GF-D8 (cell line): ENCODE results near the gene YES1.

Experiments
- DNase-seq: peaks from one replicate; lab custom pipeline; 2025; lab: John Stamatoyannopoulos, UW

YES1 gene

DNA sequence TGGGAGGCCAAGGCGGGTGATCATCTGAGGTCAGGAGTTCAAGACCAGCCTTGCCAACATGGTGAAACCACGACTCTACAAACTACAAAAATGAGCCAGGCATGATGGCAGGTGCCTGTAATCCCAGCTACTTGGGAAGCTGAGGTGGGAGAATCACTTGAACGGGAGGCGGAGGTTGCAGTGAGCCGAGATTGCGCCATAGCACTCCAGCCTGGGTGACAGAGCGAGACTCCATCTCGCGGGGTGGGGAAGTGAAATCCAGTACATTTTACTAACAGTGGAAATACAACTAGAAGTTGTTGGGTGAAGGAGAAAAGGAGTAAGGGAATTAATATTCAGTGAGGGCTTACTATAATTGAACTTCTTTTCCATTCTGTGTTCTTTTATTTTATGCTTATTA is 86.4 kb downstream of the YES1 start:
- DNase-seq: no peak

DNA sequence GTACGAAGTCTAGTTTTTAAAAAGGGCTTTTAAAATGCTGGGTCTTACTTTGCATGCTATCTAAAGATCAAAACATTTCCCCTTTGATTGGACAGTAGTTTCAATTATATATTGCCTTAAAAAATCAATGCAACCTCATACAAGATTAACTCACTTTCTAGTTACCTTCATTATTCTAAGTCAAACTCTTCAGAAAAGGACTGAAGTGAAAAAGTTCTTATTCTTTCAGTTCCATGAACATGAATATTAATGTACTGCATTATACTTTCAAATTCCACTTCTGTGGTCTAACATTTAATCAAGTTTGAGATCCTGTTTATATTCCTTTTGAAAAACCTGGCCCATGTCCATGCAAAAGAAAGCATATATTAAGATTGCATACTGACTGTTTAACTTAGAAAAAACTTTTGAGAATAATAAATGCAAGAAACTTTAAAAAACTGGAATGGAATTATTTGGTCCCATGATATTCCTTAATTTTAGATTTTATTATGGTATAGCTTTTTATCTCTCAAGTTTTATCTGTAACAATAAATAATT is 88.4 kb downstream of the YES1 start:
- DNase-seq: no peak

DNA sequence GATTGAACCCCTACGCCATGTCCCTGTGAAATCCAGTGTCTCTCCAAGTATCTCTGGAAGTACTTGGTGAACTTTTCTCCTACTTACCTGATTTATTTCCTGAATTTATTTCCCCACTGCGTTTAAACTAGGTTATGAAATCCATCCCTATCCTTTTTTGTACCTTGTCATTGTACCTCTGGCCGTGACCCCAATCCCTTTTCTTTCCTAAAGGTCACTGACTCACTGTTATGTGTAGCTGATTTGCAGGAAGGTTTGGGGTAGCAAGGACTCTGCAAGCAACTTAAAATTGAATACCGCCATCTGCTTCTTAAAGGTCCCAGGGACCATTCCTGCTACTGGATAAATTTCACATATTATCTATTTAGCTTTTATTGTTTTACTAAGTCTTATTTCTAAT is 95.0 kb downstream of the YES1 start:
- no peak for DNase-seq

DNA sequence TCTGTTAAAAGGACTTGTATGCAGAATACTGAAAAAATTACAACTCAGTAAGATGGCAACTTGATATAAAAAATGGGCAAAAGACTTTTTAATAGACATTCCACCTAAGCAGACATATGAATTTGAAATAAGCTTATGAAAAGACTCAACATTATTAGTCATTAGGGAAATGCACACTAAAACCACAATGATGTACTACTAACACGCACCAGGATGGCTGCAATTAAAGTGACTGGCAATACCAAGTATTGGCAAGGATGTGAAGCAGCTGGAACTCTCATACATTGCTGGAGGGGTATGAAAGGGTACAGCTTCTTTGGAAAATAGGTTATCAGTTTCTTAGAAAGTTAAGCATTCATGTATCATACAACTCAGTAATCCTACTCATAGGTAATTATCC is 96.4 kb downstream of the YES1 start:
- no peak for DNase-seq

DNA sequence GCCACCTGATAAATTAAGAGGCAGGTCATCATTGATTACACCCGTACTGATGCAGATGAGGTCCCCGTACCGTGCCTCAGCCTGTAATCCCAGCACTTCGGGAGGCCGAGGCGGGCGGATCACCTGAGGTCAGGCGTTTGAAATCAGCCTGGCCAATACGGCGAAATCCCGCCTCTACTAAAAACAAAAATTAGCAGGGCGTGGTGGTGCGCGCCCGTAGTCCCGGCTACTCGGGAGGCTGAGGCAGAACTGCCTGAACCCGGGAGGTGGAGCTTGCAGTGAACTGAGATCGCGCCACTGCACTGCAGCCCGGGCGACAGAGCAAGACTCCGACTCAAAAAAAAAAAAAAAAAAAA is 98.9 kb downstream of the YES1 start:
- DNase-seq: no peak

DNA sequence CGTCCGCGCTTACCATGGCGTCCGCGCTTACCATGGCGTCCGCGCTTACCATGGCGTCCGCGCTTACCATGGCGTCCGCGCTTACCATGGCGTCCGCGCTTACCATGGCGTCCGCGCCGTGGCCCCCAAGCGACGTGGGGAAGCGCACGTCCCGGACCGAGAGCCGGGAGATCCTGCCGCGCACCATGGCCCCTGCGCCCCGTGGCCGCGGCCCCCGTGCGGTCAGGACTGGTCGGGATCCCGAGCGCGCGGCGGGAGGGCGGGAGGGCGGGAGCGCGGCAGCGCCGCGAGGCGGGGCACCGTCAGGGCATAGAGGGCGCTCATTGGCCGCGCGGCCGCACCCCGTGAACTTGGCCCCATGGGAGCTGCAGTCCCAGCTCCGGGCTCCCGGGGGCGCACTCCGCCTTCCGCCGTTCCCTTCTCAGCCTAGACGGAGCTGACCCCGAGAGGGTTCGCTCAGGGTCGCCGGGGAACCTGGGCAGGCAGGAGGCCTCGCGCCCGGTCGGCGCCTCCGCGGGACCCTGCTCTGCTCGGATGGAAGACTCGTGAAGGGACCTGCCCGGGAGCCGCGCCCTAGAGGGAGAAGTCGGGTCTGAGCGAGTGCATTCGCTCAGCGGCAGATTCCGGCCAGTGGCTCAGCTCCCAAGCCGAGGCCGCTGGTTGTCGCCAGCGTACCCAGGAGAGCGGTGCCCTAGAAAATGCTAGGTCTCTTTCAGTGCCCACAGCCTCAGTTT is 99.5 kb downstream of the YES1 start, which contains the start of gene ENOSF1:
Gene ENOSF1, minus strand, starts transcription at position 230 of the 734 bp plus-strand sequence. Its CDS starts 43 bp downstream, at position 187.
- DNase-seq: peak; percentile 75

DNA sequence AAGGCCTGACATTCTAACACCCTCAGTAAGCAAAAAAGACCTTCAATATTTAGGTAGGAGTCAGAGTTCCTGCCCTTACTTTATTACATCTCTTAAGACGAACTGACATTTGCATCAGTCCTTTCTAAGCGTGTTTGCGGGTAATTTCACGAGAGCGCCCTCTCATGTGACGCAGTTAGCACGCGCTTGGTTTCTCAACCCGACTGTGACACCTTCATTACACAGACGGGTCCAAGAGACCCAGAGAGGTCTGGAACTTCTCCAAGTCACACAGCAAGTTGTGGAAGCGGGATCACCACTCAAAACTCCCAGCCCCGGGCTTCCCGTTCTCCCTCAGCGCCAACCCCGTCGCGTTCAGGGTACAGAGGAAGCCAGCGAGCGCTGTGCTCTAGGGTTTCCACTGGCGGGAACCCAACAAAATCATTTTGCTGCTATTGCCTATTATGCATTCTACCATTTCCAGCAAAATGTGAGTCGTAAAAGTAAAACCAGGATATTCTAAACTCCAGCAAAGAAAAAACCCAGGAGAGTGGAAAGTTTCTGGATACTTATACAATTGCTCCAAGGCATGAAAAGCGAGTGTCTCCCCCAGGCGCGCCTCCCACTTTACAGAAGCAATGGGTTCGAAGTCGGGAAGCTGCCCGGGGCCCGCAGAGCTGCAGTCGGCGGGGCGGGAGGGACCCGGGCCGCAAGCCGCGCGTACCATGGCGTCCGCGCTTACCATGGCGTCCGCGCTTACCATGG is 100.2 kb downstream of the YES1 start:
- peak; percentile 85 for DNase-seq

DNA sequence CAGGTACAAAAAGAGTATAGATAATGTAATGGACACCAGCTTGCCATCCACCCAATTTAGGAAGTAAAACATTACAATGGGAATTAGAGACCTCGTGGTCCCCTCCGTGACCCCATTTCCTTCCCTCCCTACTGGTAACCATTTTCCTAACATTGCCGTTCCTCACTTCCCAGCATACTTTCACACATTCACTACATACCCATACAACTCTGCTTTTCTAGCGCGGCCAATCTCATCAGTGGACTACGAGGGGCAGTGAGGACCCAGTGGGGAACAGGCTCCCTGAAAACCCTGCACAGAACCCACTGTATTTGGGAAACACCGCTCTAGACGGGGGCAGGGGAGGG is 100.8 kb downstream of the YES1 start:
- peak; percentile 42 for DNase-seq

DNA sequence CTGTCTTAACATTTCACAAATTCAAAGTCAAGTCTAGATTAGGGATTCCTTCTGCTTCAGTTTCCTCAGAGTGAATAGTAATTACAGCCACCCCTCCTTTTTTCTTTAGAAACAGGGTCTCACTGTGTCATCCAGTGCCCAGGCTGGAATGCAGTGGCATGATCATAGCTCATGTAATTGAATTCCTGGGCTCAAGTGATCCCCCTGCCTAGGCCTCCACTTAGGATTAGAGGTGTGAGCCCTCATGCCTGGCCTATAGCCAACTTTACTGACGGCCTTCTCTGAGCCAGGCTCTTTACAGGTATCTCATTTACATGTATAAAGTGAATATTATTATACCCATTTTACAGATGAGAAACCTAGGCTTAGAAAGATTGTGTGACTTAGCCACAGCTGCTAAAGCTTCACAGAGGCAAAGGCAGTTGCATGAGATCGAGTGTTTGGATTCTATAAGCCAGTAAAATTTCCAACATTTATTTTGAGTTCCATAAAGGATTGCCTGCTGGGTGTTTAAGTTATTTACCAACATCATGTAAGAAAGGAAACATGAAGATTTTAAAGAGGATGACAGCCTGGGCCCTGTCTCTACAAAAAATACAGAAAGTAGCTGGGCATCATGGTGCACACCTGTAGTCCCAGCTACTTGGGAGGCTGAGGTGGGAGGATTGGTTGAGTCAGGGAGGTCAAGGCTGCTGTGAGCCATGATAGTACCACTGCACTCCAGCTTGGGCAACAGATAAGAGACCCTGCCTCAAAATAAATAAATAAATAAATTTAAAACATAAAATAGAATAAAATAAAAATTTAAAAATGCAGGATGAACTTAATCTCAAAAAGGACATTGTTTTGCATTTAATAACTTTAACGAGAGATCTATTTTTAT is 101.4 kb downstream of the YES1 start:
- DNase-seq: no peak

DNA sequence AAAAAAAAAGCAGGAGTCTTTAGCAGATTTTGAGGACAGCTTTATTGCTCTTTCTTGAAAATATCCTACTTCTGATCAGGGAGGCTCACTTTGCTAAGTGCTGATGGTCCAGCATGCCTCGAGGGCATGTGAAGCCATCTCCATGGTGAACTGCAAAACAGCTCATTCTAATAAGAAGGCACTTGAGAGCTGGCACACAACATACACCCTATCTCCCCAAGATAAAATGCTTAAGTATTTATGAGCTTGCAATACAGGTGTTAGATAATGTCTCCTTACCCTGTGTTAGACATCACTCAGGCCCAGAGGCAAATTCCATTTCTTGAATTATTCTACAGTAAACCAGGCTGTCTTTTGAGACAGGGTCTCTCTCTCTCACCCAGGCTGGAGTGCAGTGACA is 102.3 kb downstream of the YES1 start:
- no peak for DNase-seq

DNA sequence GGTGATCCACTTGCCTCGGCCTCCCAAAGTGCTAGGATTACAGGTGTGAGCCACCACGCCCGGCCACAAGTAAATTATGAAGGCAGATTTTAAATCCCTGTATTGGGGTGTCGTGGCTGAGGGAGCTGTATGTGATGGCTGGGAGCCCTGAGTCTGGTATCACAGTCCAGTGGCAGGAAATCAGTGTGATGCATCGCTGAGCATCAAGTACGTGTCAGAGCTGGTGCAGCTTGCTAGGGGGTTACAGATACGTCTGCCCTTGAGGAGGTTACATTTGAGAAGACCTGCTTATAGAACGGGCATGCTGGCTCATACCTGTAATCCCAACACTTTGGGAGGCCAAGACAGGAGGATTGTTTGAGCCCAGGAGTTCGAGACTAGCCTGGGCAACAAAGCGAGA is 103.9 kb downstream of the YES1 start:
- no peak for DNase-seq

DNA sequence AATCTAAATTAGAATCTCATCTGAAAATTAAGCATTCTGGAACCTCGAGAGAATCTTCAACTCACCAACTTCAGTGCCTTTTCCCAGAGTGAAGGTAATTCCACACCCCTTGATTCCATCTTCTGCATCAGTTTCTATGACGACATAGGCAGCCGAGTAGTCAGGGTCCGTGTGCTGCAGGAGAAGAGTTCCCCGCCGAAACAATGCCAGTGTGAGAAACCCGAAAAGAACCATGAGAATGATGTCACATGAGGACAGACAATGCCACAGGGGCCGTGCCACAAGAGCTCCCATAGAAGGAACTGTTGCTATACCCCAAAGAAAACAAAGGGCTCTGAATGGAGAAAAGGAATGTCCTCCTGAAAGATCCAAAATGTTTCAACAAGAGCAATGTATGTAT is 105.6 kb downstream of the YES1 start:
- DNase-seq: no peak

DNA sequence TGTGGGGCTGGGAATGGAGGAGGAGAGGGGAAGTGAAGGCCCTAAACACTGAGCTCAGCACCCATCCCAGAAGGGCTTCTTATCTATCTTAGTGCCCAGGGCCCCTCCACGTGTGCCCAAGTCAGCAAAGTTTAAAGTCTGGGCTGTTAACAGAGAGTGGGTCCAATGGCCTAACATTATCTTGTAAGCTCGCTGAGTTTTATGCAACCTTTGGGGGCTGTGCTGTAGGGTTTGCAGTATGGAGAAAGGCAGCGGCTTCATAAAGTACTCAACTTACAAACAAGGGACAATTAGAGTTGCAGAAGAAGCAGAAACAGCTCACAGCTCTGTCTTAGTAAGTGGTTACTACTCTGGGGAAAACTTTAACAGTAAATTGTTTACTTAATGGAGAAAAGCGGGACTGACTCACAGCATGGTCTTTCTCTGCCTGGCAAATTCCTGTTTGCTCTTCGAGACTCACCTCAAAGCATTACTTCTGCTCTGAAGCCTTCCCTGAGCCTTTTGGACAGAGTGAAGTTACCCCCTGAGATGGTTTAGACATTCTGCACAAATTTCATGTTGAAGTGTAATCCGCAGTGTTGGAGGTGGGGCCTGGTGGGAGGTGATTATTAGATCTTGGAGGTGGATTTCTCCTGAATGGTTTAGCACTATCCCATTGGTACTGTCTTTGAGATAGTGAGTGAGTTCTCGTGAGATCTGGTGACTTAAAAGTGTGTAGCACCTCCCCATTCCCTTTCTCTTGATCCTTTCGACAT is 108.7 kb downstream of the YES1 start:
- no peak for DNase-seq

DNA sequence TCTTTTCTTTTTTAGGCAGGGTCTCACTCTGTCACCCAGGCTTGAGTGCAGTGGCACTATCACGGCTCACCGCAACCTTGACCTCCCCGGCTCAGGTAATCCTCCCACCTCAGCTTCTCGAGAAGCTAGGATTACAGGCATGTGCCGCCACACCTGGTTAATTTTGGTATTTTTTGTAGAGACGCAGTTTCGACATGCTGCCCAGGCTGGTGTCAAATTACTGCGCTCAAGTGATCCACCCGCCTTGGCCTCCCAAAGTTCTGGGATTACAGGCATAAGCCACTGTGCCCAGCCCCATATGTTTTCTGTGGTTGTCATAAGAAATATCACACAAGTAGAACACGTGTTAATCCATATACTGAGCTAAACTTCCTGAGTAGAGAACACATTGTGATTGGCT is 114.2 kb downstream of the YES1 start:
- no peak for DNase-seq

DNA sequence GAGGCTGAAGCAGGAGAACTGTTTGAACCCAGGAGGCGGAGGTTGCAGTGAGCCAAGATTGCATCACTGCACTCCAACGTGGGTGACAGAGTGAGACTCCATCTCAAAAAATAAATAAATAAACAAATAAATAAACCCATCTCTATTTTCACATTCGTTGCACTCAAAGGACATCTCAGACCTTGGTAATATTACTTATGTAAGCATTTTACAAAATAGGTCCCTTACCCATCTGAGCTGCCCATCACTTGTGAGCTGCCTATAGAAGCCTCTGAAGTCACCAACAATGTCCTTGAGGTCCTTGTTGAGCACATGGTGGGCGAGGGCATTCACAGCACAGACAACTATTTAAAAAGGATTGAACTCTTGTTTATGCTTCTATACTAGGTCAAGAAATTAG is 115.0 kb downstream of the YES1 start:
- DNase-seq: no peak

DNA sequence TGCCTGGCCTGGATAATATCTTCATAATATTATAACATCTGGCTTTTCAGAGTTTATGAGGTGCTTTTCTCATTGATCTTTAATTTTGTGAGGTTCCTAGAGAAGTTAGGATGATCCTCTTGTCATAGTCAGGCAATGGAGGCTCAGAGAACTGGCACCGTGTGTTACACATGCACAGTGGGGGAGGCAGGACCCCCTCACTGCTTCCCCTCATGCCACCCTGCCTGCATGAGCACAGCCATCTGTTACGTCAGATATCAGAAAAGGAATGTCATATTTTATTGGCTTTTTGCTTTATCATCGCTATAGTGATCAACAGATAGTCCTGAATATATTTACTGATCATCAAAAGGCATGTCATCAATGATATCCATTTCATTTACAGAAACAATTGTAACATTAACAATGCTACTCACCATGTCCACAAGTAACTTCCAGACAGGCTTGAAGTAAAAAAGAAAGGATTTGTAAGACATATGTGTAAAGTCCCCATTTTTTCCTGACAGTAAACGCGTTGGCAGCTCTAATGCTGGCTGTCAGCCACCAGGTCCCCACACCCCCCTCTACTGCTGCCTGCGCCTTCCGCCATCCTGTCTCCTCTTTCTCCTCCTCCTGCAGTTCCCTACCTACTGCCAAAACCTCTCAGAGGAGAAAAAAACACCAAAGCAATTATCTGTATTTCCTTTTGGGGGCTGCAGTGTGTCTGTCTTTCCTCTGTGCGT is 118.4 kb downstream of the YES1 start:
- DNase-seq: no peak

DNA sequence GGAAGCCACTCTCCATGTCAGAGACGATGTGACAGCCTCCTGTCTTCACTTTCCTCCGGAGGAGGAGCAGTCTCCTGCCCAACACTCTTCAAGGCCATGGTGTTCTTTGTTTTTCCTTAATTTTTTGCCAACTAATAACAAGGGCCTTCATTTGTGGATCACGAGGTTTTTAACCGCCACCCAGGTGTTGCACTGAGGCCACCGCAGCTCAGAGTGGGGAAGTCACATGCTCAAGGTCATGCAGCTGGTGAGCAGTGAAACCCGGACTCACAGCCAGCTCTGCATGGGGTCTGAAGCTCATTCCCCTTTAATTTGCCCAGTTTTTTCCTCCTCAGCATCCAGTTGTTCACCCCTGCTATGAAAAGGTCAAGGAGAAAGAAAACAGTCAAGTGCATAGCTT is 119.2 kb downstream of the YES1 start:
- DNase-seq: no peak

DNA sequence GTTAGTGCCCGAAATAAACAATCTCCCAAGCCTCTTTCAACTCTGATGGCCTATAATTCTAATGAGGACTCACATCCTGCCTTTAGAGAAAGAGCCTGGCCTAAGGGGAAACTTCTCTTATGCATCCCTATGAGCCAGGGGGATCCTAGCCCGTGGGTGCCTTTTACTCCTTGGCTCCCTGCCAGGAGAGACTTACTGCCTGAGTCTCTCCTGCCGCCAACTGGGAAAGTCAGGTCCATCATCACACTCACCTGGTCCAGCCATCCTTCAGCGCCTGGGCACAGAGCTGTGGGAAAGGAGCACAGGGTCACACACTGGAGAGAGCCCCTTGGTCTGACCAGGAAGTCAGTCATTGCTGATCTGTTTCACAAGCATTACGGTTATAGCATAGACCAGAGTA is 123.7 kb downstream of the YES1 start:
- DNase-seq: no peak

DNA sequence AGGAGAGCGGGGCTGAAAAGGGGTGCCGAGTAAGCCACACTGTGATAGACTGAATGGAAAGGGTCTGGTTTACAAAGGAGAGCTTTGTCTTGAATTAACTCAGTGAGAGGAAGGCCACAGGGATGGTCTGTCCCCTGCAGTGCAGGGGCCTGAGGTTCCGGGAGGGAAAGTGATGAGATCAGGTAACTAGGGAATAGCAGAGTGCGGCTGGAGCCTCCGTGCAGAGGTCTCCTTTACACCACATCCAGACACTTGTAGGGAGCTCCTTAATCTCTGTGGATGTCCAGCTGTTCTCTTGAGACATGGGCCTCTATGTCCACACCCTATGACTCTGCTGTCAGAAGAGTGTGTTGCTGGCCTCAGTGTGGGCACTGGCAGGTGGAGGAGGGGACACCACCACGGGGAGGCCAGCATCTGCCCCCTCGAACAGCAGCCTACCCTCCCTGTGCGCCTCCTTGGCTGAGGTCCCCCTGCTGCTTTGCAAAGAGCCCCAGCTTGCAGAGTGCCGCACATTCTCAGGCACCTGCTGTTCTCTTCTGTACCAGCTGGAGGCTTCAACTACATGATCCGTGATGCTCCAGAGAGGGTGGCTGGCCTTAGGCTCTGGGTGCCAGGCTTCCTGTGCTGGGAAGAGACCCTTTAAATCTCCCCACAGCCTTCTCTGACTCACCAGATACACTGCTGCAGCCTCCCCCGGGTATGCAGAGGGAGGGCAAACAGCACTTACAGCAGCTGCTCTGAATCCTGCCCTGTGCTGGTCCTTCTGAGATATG is 125.5 kb downstream of the YES1 start:
- DNase-seq: no peak

DNA sequence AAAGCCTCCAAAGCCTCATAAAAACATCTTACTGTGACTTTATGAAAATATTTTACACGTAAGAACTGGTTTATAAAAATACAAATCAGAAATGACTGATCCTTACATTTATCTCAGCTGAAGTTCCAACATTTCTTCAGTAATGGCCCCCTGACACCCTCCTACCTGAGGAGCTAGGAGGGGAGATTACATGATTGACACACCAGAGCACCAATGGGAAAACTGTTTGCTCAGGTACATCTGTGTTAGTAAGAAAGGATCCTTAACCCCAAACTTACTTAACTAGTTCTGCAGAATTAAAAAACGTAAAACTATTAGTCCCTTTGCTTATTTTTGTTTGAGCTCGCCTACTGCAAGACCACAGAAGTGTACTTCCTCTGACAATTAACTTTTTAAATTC is 126.6 kb downstream of the YES1 start:
- no peak for DNase-seq
